Measurements from ENCODE around the gene CD300LD. TPM values are rescaled to one million over a fixed set of nuclear protein-coding genes. Genes with fewer than 3 reads are reported as not detected.

CD300LD gene
- polyA plus RNA-seq, 1 of the 3 experiments (the other 2 are of a cell fraction), result not detected

DNA sequence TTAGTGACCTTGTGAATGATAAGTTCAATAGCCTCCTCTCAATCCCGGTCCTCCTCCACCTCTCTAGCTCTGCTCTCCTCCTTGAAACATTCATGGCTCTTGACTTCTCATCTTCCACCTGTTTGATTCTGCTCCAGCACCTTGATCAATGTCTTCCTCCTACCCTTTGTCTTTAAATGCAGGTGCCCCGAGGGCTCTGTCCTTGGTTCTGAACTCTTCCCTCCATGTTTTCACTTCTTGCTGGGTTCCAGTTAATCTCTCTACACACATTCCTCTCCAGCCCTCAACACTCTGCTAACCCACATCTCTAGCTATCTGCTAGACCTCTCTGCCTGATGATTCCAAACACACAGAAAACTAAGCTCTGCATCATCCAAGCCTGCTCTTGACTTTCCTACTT lies 18.0 kb upstream of the CD300LD start:
- H3K27ac ChIP-seq (ENCODE audit: low read depth in 2 of 2, low read length in 1 of 2), result no peak overlapping the region
- no peaks in the 10 kb centered on the region for H3K36me3 ChIP-seq (replicated peaks in 1 of 2; ENCODE audit: control insufficient read depth in 1 of 2, insufficient read depth in 2 of 2, low read length in 1 of 2)
- no peak overlapping the region for H3K4me3 ChIP-seq (ENCODE audit: low read depth in 2 of 2, low read length in 1 of 2)
- POLR2A ChIA-PET, result no interaction called here
- CTCF ChIA-PET, result interaction anchor here (0.8 to 4.4 kb wide), 5 partner anchors 9 to 242 kb away, joined by 3 to 31 read pairs (median 9); partner anchors contain the start of genes CD300H and RAB37
- no peaks in the 10 kb centered on the region for H3K4me1 ChIP-seq (ENCODE audit: control insufficient read depth in 1 of 2, insufficient read depth in 2 of 2, low read depth in 1 of 2, low read length in 1 of 2)
- no peaks in the 10 kb centered on the region; the same call in 1 of the 2 replicates for H3K9me3 ChIP-seq
- TF ChIP-seq, protein P1, sequence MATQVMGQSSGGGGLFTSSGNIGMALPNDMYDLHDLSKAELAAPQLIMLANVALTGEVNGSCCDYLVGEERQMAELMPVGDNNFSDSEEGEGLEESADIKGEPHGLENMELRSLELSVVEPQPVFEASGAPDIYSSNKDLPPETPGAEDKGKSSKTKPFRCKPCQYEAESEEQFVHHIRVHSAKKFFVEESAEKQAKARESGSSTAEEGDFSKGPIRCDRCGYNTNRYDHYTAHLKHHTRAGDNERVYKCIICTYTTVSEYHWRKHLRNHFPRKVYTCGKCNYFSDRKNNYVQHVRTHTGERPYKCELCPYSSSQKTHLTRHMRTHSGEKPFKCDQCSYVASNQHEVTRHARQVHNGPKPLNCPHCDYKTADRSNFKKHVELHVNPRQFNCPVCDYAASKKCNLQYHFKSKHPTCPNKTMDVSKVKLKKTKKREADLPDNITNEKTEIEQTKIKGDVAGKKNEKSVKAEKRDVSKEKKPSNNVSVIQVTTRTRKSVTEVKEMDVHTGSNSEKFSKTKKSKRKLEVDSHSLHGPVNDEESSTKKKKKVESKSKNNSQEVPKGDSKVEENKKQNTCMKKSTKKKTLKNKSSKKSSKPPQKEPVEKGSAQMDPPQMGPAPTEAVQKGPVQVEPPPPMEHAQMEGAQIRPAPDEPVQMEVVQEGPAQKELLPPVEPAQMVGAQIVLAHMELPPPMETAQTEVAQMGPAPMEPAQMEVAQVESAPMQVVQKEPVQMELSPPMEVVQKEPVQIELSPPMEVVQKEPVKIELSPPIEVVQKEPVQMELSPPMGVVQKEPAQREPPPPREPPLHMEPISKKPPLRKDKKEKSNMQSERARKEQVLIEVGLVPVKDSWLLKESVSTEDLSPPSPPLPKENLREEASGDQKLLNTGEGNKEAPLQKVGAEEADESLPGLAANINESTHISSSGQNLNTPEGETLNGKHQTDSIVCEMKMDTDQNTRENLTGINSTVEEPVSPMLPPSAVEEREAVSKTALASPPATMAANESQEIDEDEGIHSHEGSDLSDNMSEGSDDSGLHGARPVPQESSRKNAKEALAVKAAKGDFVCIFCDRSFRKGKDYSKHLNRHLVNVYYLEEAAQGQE (IDR thresholded peaks at IDR 0.05; ENCODE audit: low read depth, low read length), result peak; percentile 37; the same call in 1 of the 2 replicates
- TF ChIP-seq RAD21 (IDR thresholded peaks at IDR 0.05; ENCODE audit: low read length) (no peak), TCF12 (IDR thresholded peaks at IDR 0.05) (no peak)
- H3F3A ChIP-seq (replicated peaks; ENCODE audit: insufficient read depth), result no peaks in the 10 kb centered on the region
- no peak for DNase-seq
- no peaks in the 10 kb centered on the region for H3K27me3 ChIP-seq (ENCODE audit: insufficient read depth)
- no peaks in the 10 kb centered on the region for H4K20me1 ChIP-seq (ENCODE audit: insufficient read depth)
- H3K79me2 ChIP-seq (ENCODE audit: insufficient read depth), result no peaks in the 10 kb centered on the region
- WGBS (ENCODE audit: low lambda C conversion rate), result 5% methylated on average over 2 of the region's 2 CpGs
- no peak overlapping the region for H3K4me2 ChIP-seq
- H2AFZ ChIP-seq (ENCODE audit: low read depth), result no peak overlapping the region
- H3K9me2 ChIP-seq, result no peaks in the 10 kb centered on the region
- H3K9ac ChIP-seq, result no peak overlapping the region

DNA sequence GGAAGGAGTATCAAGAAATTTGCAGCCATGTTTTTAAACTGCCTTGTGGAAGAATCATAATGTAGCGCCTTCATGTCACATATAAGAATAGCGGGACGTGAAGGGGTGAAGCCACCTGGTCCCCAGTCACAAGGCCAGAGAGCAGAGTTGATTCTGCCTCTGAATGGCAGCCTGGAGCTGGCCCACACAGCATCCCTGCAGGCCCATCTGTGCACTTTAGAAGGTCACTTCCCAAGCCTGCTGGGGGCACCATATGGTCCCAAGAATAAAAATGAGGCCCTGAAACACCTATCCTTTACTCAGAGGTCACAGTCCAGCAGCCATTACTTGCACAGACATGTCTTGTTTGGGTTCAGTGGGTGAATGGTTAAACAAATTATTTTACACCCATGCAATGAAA lies 16.4 kb upstream of the CD300LD start:
- no peaks in the 10 kb centered on the region for H3K27me3 ChIP-seq (ENCODE audit: insufficient read depth)
- no peaks in the 10 kb centered on the region for H4K20me1 ChIP-seq (ENCODE audit: insufficient read depth)
- H3K4me1 ChIP-seq (ENCODE audit: control insufficient read depth in 1 of 2, insufficient read depth in 2 of 2, low read depth in 1 of 2, low read length in 1 of 2), result no peaks in the 10 kb centered on the region
- DNase-seq, result no peak
- WGBS (ENCODE audit: low lambda C conversion rate), result 75% methylated on average over 3 of the region's 3 CpGs
- H3K79me2 ChIP-seq (ENCODE audit: insufficient read depth), result no peaks in the 10 kb centered on the region
- TF ChIP-seq, protein P2, sequence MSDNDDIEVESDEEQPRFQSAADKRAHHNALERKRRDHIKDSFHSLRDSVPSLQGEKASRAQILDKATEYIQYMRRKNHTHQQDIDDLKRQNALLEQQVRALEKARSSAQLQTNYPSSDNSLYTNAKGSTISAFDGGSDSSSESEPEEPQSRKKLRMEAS (IDR thresholded peaks at IDR 0.05; ENCODE audit: low read depth), result no peak
- TF ChIP-seq TAF1 (IDR thresholded peaks at IDR 0.05; ENCODE audit: borderline replicate concordance, low read depth, low read length) (no peak), RFX5 (IDR thresholded peaks at IDR 0.05; ENCODE audit: low read length) (no peak), FOXM1 (IDR thresholded peaks at IDR 0.05; ENCODE audit: low read depth) (no peak), EZH2phosphoT487 (IDR thresholded peaks at IDR 0.05; ENCODE audit: borderline replicate concordance, low read depth) (no peak), RXRA (IDR thresholded peaks at IDR 0.05; ENCODE audit: borderline replicate concordance, low read depth) (no peak), JUND (IDR thresholded peaks at IDR 0.05) (no peak), ELF1 (IDR thresholded peaks at IDR 0.05) (no peak), RAD21 (IDR thresholded peaks at IDR 0.05; ENCODE audit: low read length) (no peak)
- TF ChIP-seq, protein P3, sequence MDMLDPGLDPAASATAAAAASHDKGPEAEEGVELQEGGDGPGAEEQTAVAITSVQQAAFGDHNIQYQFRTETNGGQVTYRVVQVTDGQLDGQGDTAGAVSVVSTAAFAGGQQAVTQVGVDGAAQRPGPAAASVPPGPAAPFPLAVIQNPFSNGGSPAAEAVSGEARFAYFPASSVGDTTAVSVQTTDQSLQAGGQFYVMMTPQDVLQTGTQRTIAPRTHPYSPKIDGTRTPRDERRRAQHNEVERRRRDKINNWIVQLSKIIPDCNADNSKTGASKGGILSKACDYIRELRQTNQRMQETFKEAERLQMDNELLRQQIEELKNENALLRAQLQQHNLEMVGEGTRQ (IDR thresholded peaks at IDR 0.05; ENCODE audit: borderline replicate concordance, low read depth, low read length), result no peak
- no peaks in the 10 kb centered on the region for H3F3A ChIP-seq (replicated peaks; ENCODE audit: insufficient read depth)
- CTCF ChIA-PET, result interaction anchor here (2.0 kb wide), 1 partner anchor 150 kb away, joined by 5 read pairs; no protein-coding TSS in a partner anchor
- H3K9me2 ChIP-seq, result no peaks in the 10 kb centered on the region
- no peak overlapping the region for H3K4me3 ChIP-seq (ENCODE audit: low read depth in 2 of 2, low read length in 1 of 2)
- no peak overlapping the region for H2AFZ ChIP-seq (ENCODE audit: low read depth)
- no peak overlapping the region for H3K9ac ChIP-seq
- H3K9me3 ChIP-seq, result no peaks in the 10 kb centered on the region
- no peaks in the 10 kb centered on the region for H3K36me3 ChIP-seq (replicated peaks in 1 of 2; ENCODE audit: control insufficient read depth in 1 of 2, insufficient read depth in 2 of 2, low read length in 1 of 2)
- H3K4me2 ChIP-seq, result no peak overlapping the region
- POLR2A ChIA-PET, result no interaction called here
- H3K27ac ChIP-seq (ENCODE audit: low read depth in 2 of 2, low read length in 1 of 2), result no peak overlapping the region
